Neural progenitor cell (in vitro differentiated cells): Measurements from ENCODE around the gene RPN2. TPM values are rescaled to one million over a fixed set of nuclear protein-coding genes. Genes with fewer than 3 reads are reported as not detected.

Source experiments
- DNase-seq: peaks from one replicate; pipeline ENCODE4 v3.0.0-alpha.2; 2016; ENCODE audit warnings: low spot score
- H2AFZ ChIP-seq: fragments of 200-600 bp; sonication (generic); replicated peaks from 2 replicates; pipeline ENCODE4 v1.6.1; 2016; ENCODE audit warnings: antibody characterized with exemption
- H3F3A ChIP-seq: fragments of 200-600 bp; sonication (generic); 2 replicates; pipeline ENCODE4 v1.6.1; 2016; ENCODE audit warnings: antibody characterized with exemption, low read depth
- H3K27ac ChIP-seq: fragments of 200-600 bp; sonication (generic); 2 replicates; pipeline ENCODE4 v1.5.1; 2016; ENCODE audit warnings: mild to moderate bottlenecking
- H3K27me3 ChIP-seq: fragments of 200-600 bp; sonication (generic); 2 replicates; pipeline ENCODE4 v1.6.1; 2016; ENCODE audit warnings: mild to moderate bottlenecking, moderate library complexity
- H3K36me3 ChIP-seq: fragments of 200-600 bp; sonication (generic); 2 replicates; pipeline ENCODE4 v1.5.1; 2016
- H3K4me1 ChIP-seq: fragments of 200-600 bp; sonication (generic); 2 replicates; pipeline ENCODE4 v1.6.1; 2016; ENCODE audit warnings: mixed run types
- H3K4me2 ChIP-seq: fragments of 200-600 bp; sonication (generic); 2 replicates; pipeline ENCODE4 v1.6.1; 2016
- H3K4me3 ChIP-seq: fragments of 200-600 bp; sonication (generic); 2 replicates; pipeline ENCODE4 v1.5.1; 2016
- H3K79me2 ChIP-seq: fragments of 200-600 bp; sonication (generic); 2 replicates; pipeline ENCODE4 v1.6.1; 2016; ENCODE audit warnings: low read depth
- H3K9ac ChIP-seq: fragments of 200-600 bp; sonication (generic); 2 replicates; pipeline ENCODE4 v1.6.1; 2016
- H3K9me3 ChIP-seq: fragments of 200-600 bp; sonication (generic); 2 replicates; pipeline ENCODE4 v1.5.1; 2016; ENCODE audit warnings: low read depth
- H4K20me1 ChIP-seq: fragments of 200-600 bp; sonication (generic); 2 replicates; pipeline ENCODE4 v1.6.1; 2016; ENCODE audit warnings: low read depth
- H3K27ac Mint-ChIP-seq: 3 replicates; pipeline ENCODE4 v1.8.0; 2021; ENCODE audit warnings: mixed read lengths
- H3K27me3 Mint-ChIP-seq: 2 replicates; pipeline ENCODE4 v1.8.0; 2022; ENCODE audit warnings: low read depth, mild to moderate bottlenecking, inconsistent platforms, moderate library complexity, mixed read lengths; ENCODE audit not compliant: insufficient read depth
- H3K36me3 Mint-ChIP-seq: 3 replicates; pipeline ENCODE4 v1.8.0; 2021; ENCODE audit warnings: mixed read lengths
- H3K4me1 Mint-ChIP-seq: 3 replicates; pipeline ENCODE4 v1.8.0; 2021; ENCODE audit warnings: mixed read lengths
- H3K4me3 Mint-ChIP-seq: 3 replicates; pipeline ENCODE4 v1.8.0; 2021; ENCODE audit warnings: mild to moderate bottlenecking, moderate library complexity, mixed read lengths
- H3K9me3 Mint-ChIP-seq: 3 replicates; pipeline ENCODE4 v1.8.0; 2020; ENCODE audit warnings: mixed read lengths
- CTCF ChIP-seq: fragments of 200-600 bp; sonication (generic); IDR thresholded peaks from 2 replicates; pipeline ENCODE4 v1.5.1; 2017; ENCODE audit warnings: antibody characterized with exemption, mild to moderate bottlenecking
- EZH2 ChIP-seq: fragments of 200-600 bp; sonication (generic); IDR thresholded peaks from 2 replicates; pipeline ENCODE4 v1.6.1; 2017; ENCODE audit warnings: antibody characterized with exemption, mild to moderate bottlenecking, moderate library complexity
- EZH2phosphoT487 ChIP-seq: fragments of 200-600 bp; sonication (generic); IDR thresholded peaks from 2 replicates; pipeline ENCODE4 v1.6.1; 2017; ENCODE audit warnings: antibody characterized with exemption
- total RNA-seq: library from RNA; depleted of rRNA; stranded (reverse); fragments of >200 nt; gene quantifications from 2 replicates; pipeline ENCODE4 v1.2.3, GENCODE V29; 2015; ENCODE audit warnings: low replicate concordance

Gene RPN2
- total RNA-seq, 1 donor from 2014 or later, result 249 TPM

GRCh38 chr20:37189416-37190016, 10.4 kb downstream of the RPN2 start:
- Histone ChIP-seq H4K20me1 (peaks cover 40% of the 10 kb centered on the region), H3K9me3 (no peaks in the 10 kb centered on the region), H3K4me1 (peaks cover 18% of the 10 kb centered on the region), H3F3A (peaks cover 34% of the 10 kb centered on the region), H3K27ac (peak overlapping the region; percentile 46), H3K4me2 (no peak overlapping the region), H3K27me3 (no peaks in the 10 kb centered on the region), H3K4me3 (no peak overlapping the region), H2AFZ (no peak overlapping the region), H3K79me2 (peaks cover 97% of the 10 kb centered on the region), H3K36me3 (peaks cover 7% of the 10 kb centered on the region), H3K9ac (no peak overlapping the region)
- H3K27me3 Mint-ChIP-seq, result peaks cover 3% of the 10 kb centered on the region
- no peak overlapping the region for H3K27ac Mint-ChIP-seq
- H3K36me3 Mint-ChIP-seq, result peaks cover 19% of the 10 kb centered on the region
- H3K4me3 Mint-ChIP-seq, result no peak overlapping the region
- DNase-seq, result no peak
- no peaks in the 10 kb centered on the region for H3K9me3 Mint-ChIP-seq
- H3K4me1 Mint-ChIP-seq, result peaks cover 17% of the 10 kb centered on the region
- TF ChIP-seq EZH2, result no peak
- TF ChIP-seq CTCF, result no peak
- no peak for TF ChIP-seq EZH2phosphoT487

DNA sequence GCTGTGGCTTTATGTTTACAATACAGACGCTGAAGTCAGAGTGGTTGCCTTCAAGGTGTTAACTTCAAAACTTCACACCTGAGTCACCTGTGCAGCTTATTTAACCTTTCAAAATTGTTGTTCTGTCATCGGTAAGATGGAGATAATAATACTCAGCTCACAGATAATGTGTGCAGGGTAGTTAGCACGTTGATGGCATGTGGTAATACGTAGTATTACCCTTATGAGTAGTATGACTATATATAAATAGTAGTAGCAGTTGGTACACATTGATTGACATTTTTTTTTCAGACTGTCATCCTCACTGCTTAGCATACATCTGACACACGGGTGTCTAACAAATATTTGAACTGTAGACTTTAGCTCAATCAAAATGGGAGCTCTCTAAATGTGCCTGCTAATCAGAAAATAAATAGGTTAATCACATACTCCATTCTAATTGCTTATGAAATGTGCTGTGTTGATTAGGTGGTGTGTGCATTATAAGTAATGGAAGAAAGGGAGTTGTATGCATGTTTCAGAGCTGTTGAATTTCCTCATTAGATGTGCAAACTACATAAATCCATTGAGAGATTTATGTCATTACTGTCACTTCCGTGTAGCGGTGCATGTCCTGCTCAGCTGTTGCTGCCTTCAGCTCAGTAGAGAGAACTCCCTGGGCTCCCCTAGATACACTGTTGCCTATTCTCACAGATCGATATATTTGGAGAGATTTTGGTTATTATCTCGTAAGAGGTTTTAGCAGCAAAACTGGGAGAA, 11.4 kb downstream of the RPN2 start:
- Histone ChIP-seq H3K4me1 (peaks cover 28% of the 10 kb centered on the region), H2AFZ (no peak overlapping the region), H3K79me2 (peaks cover 97% of the 10 kb centered on the region), H3F3A (peaks cover 43% of the 10 kb centered on the region), H3K27me3 (no peaks in the 10 kb centered on the region), H3K9ac (no peak overlapping the region), H3K36me3 (peaks cover 3% of the 10 kb centered on the region), H3K9me3 (no peaks in the 10 kb centered on the region), H3K4me3 (no peak overlapping the region), H4K20me1 (peaks cover 34% of the 10 kb centered on the region), H3K4me2 (no peak overlapping the region), H3K27ac (peak overlapping the region; percentile 29)
- Mint-ChIP-seq H3K4me1 (peaks cover 24% of the 10 kb centered on the region), H3K9me3 (no peaks in the 10 kb centered on the region), H3K4me3 (no peak overlapping the region), H3K36me3 (peaks cover 15% of the 10 kb centered on the region), H3K27me3 (peaks cover 3% of the 10 kb centered on the region), H3K27ac (no peak overlapping the region)
- TF ChIP-seq EZH2 (no peak), EZH2phosphoT487 (no peak), CTCF (no peak)
- DNase-seq, result no peak

GRCh38 chr20:37192137-37192854, 13.2 kb downstream of the RPN2 start:
- Mint-ChIP-seq H3K27me3 (peaks cover 3% of the 10 kb centered on the region), H3K4me1 (peaks cover 36% of the 10 kb centered on the region), H3K27ac (no peak overlapping the region), H3K9me3 (no peaks in the 10 kb centered on the region), H3K4me3 (no peak overlapping the region), H3K36me3 (peaks cover 20% of the 10 kb centered on the region)
- Histone ChIP-seq H3K27me3 (no peaks in the 10 kb centered on the region), H3K4me1 (peaks cover 31% of the 10 kb centered on the region), H3F3A (peaks cover 46% of the 10 kb centered on the region), H3K9me3 (no peaks in the 10 kb centered on the region), H3K4me3 (no peak overlapping the region), H3K4me2 (no peak overlapping the region), H2AFZ (no peak overlapping the region), H3K36me3 (no peaks in the 10 kb centered on the region), H3K27ac (no peak overlapping the region), H3K79me2 (peaks cover 100% of the 10 kb centered on the region), H3K9ac (no peak overlapping the region), H4K20me1 (peaks cover 31% of the 10 kb centered on the region)
- DNase-seq, result peak; percentile 80
- TF ChIP-seq EZH2phosphoT487, result no peak
- TF ChIP-seq EZH2, result no peak
- peak; percentile 82 for TF ChIP-seq CTCF
